ENCODE data around the gene PSMC4.

The PSMC4 gene

DNA sequence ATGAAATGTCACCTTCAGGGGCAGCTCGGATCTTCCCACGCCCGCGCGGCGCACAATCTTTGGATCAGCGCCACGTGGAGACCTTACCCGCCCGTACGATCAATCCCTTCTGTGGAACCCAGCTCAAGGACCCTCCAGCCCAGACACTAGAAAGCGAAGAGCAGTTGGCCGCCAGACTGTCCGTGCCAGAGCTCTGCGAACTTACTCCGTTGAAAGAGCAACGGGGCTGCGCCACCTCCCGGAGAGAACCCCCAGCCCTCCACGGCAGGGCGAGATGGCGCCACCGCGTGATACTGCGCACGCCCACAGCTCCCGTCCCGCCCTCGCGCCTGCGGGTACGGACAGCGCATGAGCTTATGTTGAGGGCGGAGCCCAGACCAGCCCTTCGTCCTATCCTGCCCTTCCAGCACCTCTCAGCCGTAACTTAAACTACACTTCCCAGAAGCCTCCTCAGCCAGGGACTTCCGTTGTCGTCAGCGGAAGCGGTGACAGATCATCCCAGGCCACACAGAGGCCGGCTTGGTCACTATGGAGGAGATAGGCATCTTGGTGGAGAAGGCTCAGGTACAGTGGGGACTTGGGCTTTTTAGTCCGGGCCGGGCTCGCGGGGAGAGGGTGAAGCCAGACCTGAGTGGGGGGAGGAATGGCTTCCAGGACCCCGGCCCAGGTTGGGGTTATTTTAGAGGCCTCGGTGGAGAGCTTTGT lies at the start of gene PSMC4:
Gene PSMC4, plus strand, starts transcription at position 491 of the 705 bp plus-strand sequence. Its CDS starts 38 bp downstream, at position 529.
- Histone ChIP-seq H3K9me3 (ENCODE audit: control insufficient read depth in 2 of 2, low read length in 2 of 2) (no peaks in the 10 kb centered on the region), H3K4me3 (ENCODE audit: low read length in 2 of 2) (peak within 1 kb of the TSS; percentile 72 to 93), H3K4me1 (ENCODE audit: control insufficient read depth, insufficient read depth, low read length) (peaks cover 19% of the 10 kb centered on the region), H3K9ac (ENCODE audit: low read length in 2 of 2) (peak within 1 kb of the TSS; percentile 97 to 98), H3K27me3 (ENCODE audit: control insufficient read depth in 1 of 2, insufficient read depth in 2 of 2, low read length in 2 of 2) (no peaks in the 10 kb centered on the region), H3K36me3 (ENCODE audit: control insufficient read depth in 2 of 2, insufficient read depth in 2 of 2, low read length in 2 of 2) (peaks cover 23 to 27% of the 10 kb centered on the region in 2 donors), H3K27ac (ENCODE audit: low read length) (peak within 1 kb of the TSS; percentile 87)

DNA sequence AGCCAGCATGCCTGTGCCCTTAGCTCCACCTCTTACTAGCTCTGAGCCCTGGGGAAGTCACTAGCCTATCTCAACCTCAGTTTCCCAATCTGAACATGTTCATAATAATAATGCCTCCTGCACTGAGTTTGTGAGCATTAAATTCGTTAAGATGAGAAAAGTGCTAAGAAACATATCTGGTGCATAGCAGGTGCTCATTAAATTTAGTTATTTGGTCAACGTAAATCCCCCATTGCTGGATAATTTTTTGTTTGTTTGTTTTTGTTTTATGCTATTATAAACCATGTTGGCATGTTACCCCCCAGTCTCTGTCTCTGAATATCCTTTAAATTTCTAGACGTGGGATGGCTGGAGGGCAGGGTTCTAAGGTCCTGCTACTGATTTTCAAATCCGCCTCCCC lies 47.1 kb upstream of the PSMC4 start:
- no peaks in the 10 kb centered on the region for H3K4me1 ChIP-seq (ENCODE audit: control insufficient read depth, insufficient read depth, low read length)
- no peak overlapping the region for H3K9ac ChIP-seq (ENCODE audit: low read length in 2 of 2)
- H3K4me3 ChIP-seq (ENCODE audit: low read length in 2 of 2) = no peak overlapping the region
- H3K27me3 ChIP-seq (ENCODE audit: control insufficient read depth in 1 of 2, insufficient read depth in 2 of 2, low read length in 2 of 2) = peaks cover 0 to 2% of the 10 kb centered on the region in 2 donors
- no peak overlapping the region for H3K27ac ChIP-seq (ENCODE audit: low read length)
- H3K9me3 ChIP-seq (ENCODE audit: control insufficient read depth in 2 of 2, low read length in 2 of 2) = no peaks in the 10 kb centered on the region
- no peaks in the 10 kb centered on the region for H3K36me3 ChIP-seq (ENCODE audit: control insufficient read depth in 2 of 2, insufficient read depth in 2 of 2, low read length in 2 of 2)

DNA sequence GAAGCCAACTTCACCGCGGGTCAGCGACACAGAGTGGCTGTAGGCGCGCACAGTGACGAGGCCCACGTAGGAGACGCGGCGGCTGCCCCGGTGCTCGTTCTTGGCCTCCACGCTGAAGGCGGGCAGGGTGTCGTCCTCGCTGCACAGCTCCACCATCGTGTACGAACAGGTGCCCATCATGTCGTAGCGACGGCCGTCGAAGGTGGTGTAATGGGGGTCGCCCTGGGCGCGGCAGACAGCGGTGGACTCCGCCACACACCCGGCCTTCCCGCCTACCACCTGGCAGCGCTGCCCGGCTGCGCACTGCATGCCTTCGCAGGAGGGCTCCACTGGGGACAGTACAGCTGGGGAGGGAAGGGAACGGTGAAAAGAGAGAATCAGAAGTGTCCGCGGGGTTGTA lies 46.6 kb upstream of the PSMC4 start:
- H3K9ac ChIP-seq (ENCODE audit: low read length in 2 of 2) = no peak overlapping the region
- no peak overlapping the region for H3K27ac ChIP-seq (ENCODE audit: low read length)
- H3K9me3 ChIP-seq (ENCODE audit: control insufficient read depth in 2 of 2, low read length in 2 of 2) = no peaks in the 10 kb centered on the region
- no peaks in the 10 kb centered on the region for H3K36me3 ChIP-seq (ENCODE audit: control insufficient read depth in 2 of 2, insufficient read depth in 2 of 2, low read length in 2 of 2)
- peaks cover 0 to 2% of the 10 kb centered on the region in 2 donors for H3K27me3 ChIP-seq (ENCODE audit: control insufficient read depth in 1 of 2, insufficient read depth in 2 of 2, low read length in 2 of 2)
- H3K4me3 ChIP-seq (ENCODE audit: low read length in 2 of 2) = no peak overlapping the region
- no peaks in the 10 kb centered on the region for H3K4me1 ChIP-seq (ENCODE audit: control insufficient read depth, insufficient read depth, low read length)

DNA sequence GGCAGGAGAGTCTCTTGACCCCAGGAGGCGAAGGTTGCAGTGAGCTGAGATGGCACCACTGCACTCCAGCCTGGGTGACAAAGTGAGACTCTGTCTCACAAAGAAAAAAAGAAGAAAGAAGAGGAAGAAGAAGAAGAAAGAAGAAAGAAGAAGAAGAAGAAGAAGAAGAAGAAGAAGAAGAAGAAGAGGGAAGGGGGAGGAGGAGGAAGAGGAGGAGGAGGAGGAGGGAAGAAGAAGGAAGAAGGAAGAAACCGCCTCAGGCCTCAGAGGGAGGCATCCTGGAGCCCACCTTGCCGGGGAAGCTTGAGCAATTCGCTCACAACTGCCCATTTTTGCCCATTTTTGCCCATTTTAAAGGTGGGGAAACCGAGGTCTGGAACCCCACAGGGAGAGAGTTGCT lies 46.0 kb upstream of the PSMC4 start:
- Histone ChIP-seq H3K9me3 (ENCODE audit: control insufficient read depth in 2 of 2, low read length in 2 of 2) (no peaks in the 10 kb centered on the region), H3K4me3 (ENCODE audit: low read length in 2 of 2) (no peak overlapping the region), H3K4me1 (ENCODE audit: control insufficient read depth, insufficient read depth, low read length) (no peaks in the 10 kb centered on the region), H3K27ac (ENCODE audit: low read length) (no peak overlapping the region), H3K27me3 (ENCODE audit: control insufficient read depth in 1 of 2, insufficient read depth in 2 of 2, low read length in 2 of 2) (peaks cover 0 to 2% of the 10 kb centered on the region in 2 donors), H3K9ac (ENCODE audit: low read length in 2 of 2) (no peak overlapping the region), H3K36me3 (ENCODE audit: control insufficient read depth in 2 of 2, insufficient read depth in 2 of 2, low read length in 2 of 2) (no peaks in the 10 kb centered on the region)

DNA sequence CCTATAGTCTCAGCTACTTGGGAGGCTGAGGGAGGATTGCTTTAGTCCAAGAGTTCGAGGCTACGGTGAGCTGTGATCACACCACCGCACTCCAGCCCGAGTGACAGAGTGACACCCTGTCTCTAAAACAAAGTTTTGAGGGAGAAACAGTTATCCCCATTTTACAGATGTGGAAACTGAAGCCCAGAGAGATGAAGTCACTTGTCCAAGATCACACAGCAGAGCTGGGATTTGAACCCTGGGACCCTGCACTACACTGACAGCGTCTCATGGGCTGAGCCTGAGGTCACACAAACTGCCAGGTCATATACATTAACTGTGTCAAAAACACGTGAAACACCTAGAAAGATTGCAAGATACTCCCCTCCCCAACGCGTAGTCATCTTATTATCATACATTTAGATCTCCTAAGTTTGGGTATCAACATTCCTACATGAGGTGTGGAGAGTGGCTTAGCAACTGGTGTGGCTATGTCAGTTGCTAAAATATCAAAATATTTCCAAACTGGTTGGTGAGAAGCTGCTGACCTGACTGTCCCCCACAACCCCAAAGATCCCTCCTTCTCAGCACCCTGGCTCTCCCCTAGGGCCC lies 44.7 kb upstream of the PSMC4 start:
- H3K4me3 ChIP-seq (ENCODE audit: low read length in 2 of 2) = no peak overlapping the region
- H3K9me3 ChIP-seq (ENCODE audit: control insufficient read depth in 2 of 2, low read length in 2 of 2) = no peaks in the 10 kb centered on the region
- no peaks in the 10 kb centered on the region for H3K36me3 ChIP-seq (ENCODE audit: control insufficient read depth in 2 of 2, insufficient read depth in 2 of 2, low read length in 2 of 2)
- H3K27me3 ChIP-seq (ENCODE audit: control insufficient read depth in 1 of 2, insufficient read depth in 2 of 2, low read length in 2 of 2) = peaks cover 0 to 2% of the 10 kb centered on the region in 2 donors
- H3K4me1 ChIP-seq (ENCODE audit: control insufficient read depth, insufficient read depth, low read length) = no peaks in the 10 kb centered on the region
- H3K9ac ChIP-seq (ENCODE audit: low read length in 2 of 2) = no peak overlapping the region
- H3K27ac ChIP-seq (ENCODE audit: low read length) = no peak overlapping the region

DNA sequence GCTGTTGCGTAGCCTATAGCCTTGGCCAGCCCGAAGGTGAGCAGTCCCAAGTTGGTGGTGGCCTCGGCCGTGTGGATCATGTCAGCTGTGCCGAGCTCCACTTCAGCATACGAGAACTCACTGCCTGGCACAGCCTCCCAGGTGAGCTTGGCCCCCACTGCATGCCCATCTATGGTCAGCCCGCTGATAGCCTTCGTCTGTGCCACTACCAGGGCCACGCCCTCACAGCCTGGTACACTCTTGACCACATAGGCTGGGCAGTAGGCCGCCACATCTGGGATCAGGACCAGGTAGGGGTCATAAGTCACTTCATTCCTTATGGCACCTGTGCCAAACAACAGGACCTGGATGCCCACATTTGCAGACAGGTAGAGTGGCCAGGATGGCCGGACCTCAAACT lies 43.9 kb upstream of the PSMC4 start:
- no peak overlapping the region for H3K4me3 ChIP-seq (ENCODE audit: low read length in 2 of 2)
- H3K4me1 ChIP-seq (ENCODE audit: control insufficient read depth, insufficient read depth, low read length) = no peaks in the 10 kb centered on the region
- H3K36me3 ChIP-seq (ENCODE audit: control insufficient read depth in 2 of 2, insufficient read depth in 2 of 2, low read length in 2 of 2) = no peaks in the 10 kb centered on the region
- no peak overlapping the region for H3K9ac ChIP-seq (ENCODE audit: low read length in 2 of 2)
- no peak overlapping the region for H3K27ac ChIP-seq (ENCODE audit: low read length)
- peaks cover 0 to 2% of the 10 kb centered on the region in 2 donors for H3K27me3 ChIP-seq (ENCODE audit: control insufficient read depth in 1 of 2, insufficient read depth in 2 of 2, low read length in 2 of 2)
- H3K9me3 ChIP-seq (ENCODE audit: control insufficient read depth in 2 of 2, low read length in 2 of 2) = no peaks in the 10 kb centered on the region

DNA sequence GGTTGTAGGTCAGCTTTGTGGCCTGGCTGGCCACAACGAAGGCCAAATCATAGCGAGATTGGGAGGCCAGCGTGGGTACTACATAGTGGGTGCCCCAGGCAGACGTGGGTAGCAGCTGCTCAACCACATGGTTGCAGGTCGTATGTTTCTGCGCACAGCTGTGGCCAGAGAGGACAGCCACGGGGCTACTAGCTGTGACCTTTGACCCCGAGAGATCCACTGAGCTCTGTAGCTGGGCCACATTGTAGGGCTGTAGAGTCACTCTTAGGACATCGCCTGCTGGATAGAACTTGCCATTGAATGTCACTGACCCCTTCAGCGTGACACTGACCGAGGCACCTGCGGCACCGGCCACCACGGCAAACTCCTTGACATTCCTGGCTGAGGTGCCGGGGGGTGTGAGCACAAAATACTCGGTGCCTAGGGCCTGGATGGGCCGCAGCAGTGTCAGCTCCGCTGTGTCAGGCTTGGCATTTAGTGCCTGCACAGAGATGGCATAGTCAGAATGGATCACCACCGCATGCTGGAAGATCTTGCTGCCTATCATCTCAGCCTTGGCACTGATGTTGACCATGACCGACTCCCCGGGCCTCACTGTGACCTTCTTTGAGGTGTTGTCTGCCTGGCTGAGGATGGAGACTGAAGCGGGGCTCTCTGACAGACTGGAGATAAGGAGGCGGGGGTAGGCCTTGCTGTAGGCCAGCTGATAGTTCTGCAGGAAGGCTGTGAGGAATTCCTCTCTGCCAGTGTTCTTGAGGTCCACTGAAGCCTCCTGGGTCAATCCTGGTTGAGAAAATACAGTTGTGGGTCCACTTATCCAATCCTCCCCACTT lies 43.2 kb upstream of the PSMC4 start:
- Histone ChIP-seq H3K9ac (ENCODE audit: low read length in 2 of 2) (no peak overlapping the region), H3K4me3 (ENCODE audit: low read length in 2 of 2) (no peak overlapping the region), H3K27me3 (ENCODE audit: control insufficient read depth in 1 of 2, insufficient read depth in 2 of 2, low read length in 2 of 2) (peaks cover 0 to 2% of the 10 kb centered on the region in 2 donors), H3K9me3 (ENCODE audit: control insufficient read depth in 2 of 2, low read length in 2 of 2) (no peaks in the 10 kb centered on the region), H3K4me1 (ENCODE audit: control insufficient read depth, insufficient read depth, low read length) (no peaks in the 10 kb centered on the region), H3K36me3 (ENCODE audit: control insufficient read depth in 2 of 2, insufficient read depth in 2 of 2, low read length in 2 of 2) (no peaks in the 10 kb centered on the region), H3K27ac (ENCODE audit: low read length) (no peak overlapping the region)

DNA sequence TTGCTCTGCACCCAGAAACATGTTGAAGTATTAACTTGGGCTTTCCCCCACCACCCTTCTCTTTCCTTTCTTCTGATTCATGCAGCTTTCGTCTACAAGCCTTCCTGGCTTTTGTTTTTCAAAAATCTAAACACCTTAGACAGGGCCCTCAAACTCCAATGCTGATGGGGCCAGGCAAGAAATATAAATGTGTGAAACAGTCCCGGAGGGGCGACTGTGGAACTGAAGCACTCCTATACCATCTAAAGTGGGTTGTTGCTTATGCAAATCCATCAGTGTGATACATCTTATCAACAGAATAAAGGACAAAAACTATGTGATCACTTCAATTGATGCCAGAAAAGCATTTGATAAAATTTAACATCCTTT lies 42.6 kb upstream of the PSMC4 start:
- Histone ChIP-seq H3K9me3 (ENCODE audit: control insufficient read depth in 2 of 2, low read length in 2 of 2) (no peaks in the 10 kb centered on the region), H3K4me3 (ENCODE audit: low read length in 2 of 2) (no peak overlapping the region), H3K9ac (ENCODE audit: low read length in 2 of 2) (no peak overlapping the region), H3K27me3 (ENCODE audit: control insufficient read depth in 1 of 2, insufficient read depth in 2 of 2, low read length in 2 of 2) (peaks cover 0 to 2% of the 10 kb centered on the region in 2 donors), H3K36me3 (ENCODE audit: control insufficient read depth in 2 of 2, insufficient read depth in 2 of 2, low read length in 2 of 2) (no peaks in the 10 kb centered on the region), H3K27ac (ENCODE audit: low read length) (no peak overlapping the region), H3K4me1 (ENCODE audit: control insufficient read depth, insufficient read depth, low read length) (no peaks in the 10 kb centered on the region)

DNA sequence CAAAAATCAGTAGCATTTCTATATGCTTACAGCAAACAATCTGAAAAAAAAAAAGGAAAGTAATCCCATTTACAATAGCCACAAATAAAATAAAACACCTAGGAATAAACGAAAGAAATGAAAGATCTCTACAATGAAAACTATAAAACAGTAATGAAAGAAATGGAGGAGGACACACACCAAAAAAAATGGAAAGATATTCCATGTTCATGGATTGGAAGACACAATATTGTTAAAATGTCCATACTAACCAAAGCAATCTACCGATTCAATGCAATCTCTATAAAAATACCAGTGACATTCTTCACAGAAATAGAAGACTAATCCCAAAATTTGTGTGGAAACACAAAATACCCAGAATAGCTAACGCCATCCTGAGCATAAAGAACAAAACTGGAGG lies 41.2 kb upstream of the PSMC4 start:
- Histone ChIP-seq H3K36me3 (ENCODE audit: control insufficient read depth in 2 of 2, insufficient read depth in 2 of 2, low read length in 2 of 2) (no peaks in the 10 kb centered on the region), H3K4me3 (ENCODE audit: low read length in 2 of 2) (no peak overlapping the region), H3K4me1 (ENCODE audit: control insufficient read depth, insufficient read depth, low read length) (no peaks in the 10 kb centered on the region), H3K9ac (ENCODE audit: low read length in 2 of 2) (no peak overlapping the region), H3K27ac (ENCODE audit: low read length) (no peak overlapping the region), H3K9me3 (ENCODE audit: control insufficient read depth in 2 of 2, low read length in 2 of 2) (no peaks in the 10 kb centered on the region), H3K27me3 (ENCODE audit: control insufficient read depth in 1 of 2, insufficient read depth in 2 of 2, low read length in 2 of 2) (peaks cover 0 to 2% of the 10 kb centered on the region in 2 donors)

DNA sequence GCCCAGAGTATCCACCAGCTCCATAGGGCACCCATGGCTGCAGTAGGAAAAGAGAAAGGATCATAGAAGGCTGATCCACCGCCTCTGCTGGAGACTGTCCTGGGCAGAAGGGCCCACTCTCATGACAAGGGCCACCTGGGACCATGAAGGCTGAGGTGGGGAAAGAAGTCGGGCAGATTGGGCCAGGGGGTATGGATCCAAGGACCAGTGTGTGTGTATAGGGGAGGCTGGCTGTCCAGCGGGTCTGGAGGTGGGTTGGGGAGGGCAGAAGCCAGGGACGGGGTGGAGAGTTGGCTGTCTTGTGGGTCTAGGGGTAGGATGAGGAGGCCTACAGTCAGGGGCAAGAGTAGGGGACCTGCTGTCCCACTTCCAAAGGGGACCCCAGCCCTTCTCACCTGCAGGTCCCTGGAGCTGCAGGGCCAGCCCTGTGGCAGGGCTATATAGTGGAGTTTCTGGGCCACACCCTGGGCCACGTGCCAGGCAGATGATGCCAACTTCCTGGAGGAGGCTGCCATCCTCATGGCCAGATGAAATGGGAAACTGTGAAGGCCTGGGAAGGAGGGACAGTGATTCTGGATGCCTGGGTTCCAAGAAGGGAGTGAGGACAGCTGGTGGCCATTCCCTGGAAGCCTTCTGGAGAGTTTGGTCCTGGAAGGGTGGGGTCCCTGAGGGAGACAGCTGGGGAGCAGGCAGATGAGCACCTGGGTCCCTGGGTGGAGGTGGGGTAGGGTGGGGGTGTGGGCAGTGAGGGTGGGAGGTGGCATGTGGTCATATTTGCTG lies 36.2 kb upstream of the PSMC4 start, which contains the start of gene FCGBP:
Gene FCGBP, minus strand, starts transcription at position 51 of the 780 bp plus-strand sequence.
- Histone ChIP-seq H3K9me3 (ENCODE audit: control insufficient read depth in 2 of 2, low read length in 2 of 2) (no peaks in the 10 kb centered on the region), H3K9ac (ENCODE audit: low read length in 2 of 2) (no peak within 1 kb of the TSS), H3K27me3 (ENCODE audit: control insufficient read depth in 1 of 2, insufficient read depth in 2 of 2, low read length in 2 of 2) (peaks cover 0 to 4% of the 10 kb centered on the region in 2 donors), H3K36me3 (ENCODE audit: control insufficient read depth in 2 of 2, insufficient read depth in 2 of 2, low read length in 2 of 2) (no peaks in the 10 kb centered on the region), H3K27ac (ENCODE audit: low read length) (no peak within 1 kb of the TSS), H3K4me3 (ENCODE audit: low read length in 2 of 2) (no peak within 1 kb of the TSS), H3K4me1 (ENCODE audit: control insufficient read depth, insufficient read depth, low read length) (no peaks in the 10 kb centered on the region)
